ENCODE results near the gene CCT8.

- TF ChIP-seq CTCF (IDR thresholded peaks at IDR 0.05) (no peak), POLR2A (IDR thresholded peaks at IDR 0.05) (no peak)
These were observed 2.4 kb upstream of the CCT8 start for GRCh38 chr21:29075706-29076466.
